ENCODE data around the gene DDX25.

GRCh38 chr11:125959931-125960330 is 55.6 kb downstream of the DDX25 start:
- no peak for TF ChIP-seq POLR2A (IDR thresholded peaks at IDR 0.05; ENCODE audit: control extremely low read depth in 1 of 2, low read depth in 2 of 2, low read length in 2 of 2)
- no peak for TF ChIP-seq CEBPB (IDR thresholded peaks at IDR 0.05; ENCODE audit: low read depth, low read length)
- TF ChIP-seq CTCF (IDR thresholded peaks at IDR 0.05; ENCODE audit: control extremely low read depth in 1 of 3, insufficient read depth in 1 of 3, low read depth in 1 of 3, low read length in 3 of 3): no peak
- no peak for TF ChIP-seq USF2 (IDR thresholded peaks at IDR 0.05; ENCODE audit: low read length)
- no peak for TF ChIP-seq JUND (IDR thresholded peaks at IDR 0.05; ENCODE audit: low read length)
- no peak for TF ChIP-seq MAX (IDR thresholded peaks at IDR 0.05)
- no peak for TF ChIP-seq BRCA1 (IDR thresholded peaks at IDR 0.05; ENCODE audit: low read depth, low read length)
- no peak for TF ChIP-seq ASH2L (IDR thresholded peaks at IDR 0.05; ENCODE audit: low read length)
- no peak for TF ChIP-seq RNF2 (IDR thresholded peaks at IDR 0.05; ENCODE audit: borderline replicate concordance, low read depth, low read length, missing control alignments, poor library complexity, severe bottlenecking)
